Keratinocyte (primary cell): ENCODE results near the gene SEZ6. TPM values are rescaled to one million over a fixed set of nuclear protein-coding genes. Genes with fewer than 3 reads are reported as not detected.

Experiments used
- DNase-seq: peaks from one replicate; pipeline ENCODE4 v3.0.0-alpha.2; 2011; ENCODE audit warnings: low read depth, missing footprints, low spot score
- FAIRE-seq: peaks from 2 replicates; lab custom pipeline; 2011; peaks lifted over from hg19 to GRCh38; lab: Jason Lieb, UNC
- H2AFZ ChIP-seq: 2 replicates; pipeline ENCODE4 v1.6.0; 2012; ENCODE audit warnings: low read length, control low read depth, inconsistent platforms; ENCODE audit not compliant: control insufficient read depth
- H3K27ac ChIP-seq: 2 replicates; pipeline ENCODE4 v1.5.1; 2011; ENCODE audit warnings: low read length; ENCODE audit not compliant: control insufficient read depth, insufficient read depth
- H3K27me3 ChIP-seq: 3 replicates; pipeline ENCODE4 v1.6.0; 2011; ENCODE audit warnings: low read length; ENCODE audit not compliant: control insufficient read depth, insufficient read depth; ENCODE audit errors: extremely low read depth
- H3K36me3 ChIP-seq, 2 experiments: 2 replicates in 1 of 2; 3 replicates in 1 of 2; pipeline ENCODE4 v1.5.1; 2011; ENCODE audit warnings: low read length in 2 of 2, mild to moderate bottlenecking in 1 of 2; ENCODE audit not compliant: control insufficient read depth in 2 of 2, insufficient read depth in 2 of 2; ENCODE audit errors: extremely low read depth in 1 of 2
- H3K4me1 ChIP-seq: 3 replicates; pipeline ENCODE4 v1.5.1; 2011; ENCODE audit warnings: low read length; ENCODE audit not compliant: control insufficient read depth, insufficient read depth; ENCODE audit errors: extremely low read depth
- H3K4me2 ChIP-seq: 3 replicates; pipeline ENCODE4 v1.6.0; 2011; ENCODE audit warnings: low read depth, low read length; ENCODE audit not compliant: control insufficient read depth, insufficient read depth; ENCODE audit errors: extremely low read depth
- H3K4me3 ChIP-seq, 3 experiments: fragments of 200-600 bp in 1 of 3; sonication (generic) in 1 of 3; 2 replicates in 2 of 3; 3 replicates in 1 of 3; pipeline ENCODE4 v1.5.1; 2011 to 2016; ENCODE audit warnings: low read length in 3 of 3, mild to moderate bottlenecking in 3 of 3, control low read depth in 2 of 3, inconsistent platforms in 1 of 3, low read depth in 1 of 3, mixed read lengths in 1 of 3, mixed run types in 1 of 3, moderate library complexity in 1 of 3; ENCODE audit not compliant: control insufficient read depth in 2 of 3, insufficient read depth in 2 of 3; ENCODE audit errors: extremely low read depth in 1 of 3
- H3K79me2 ChIP-seq: 2 replicates; pipeline ENCODE4 v1.6.0; 2012; ENCODE audit warnings: low read length; ENCODE audit not compliant: control insufficient read depth, insufficient read depth
- H3K9ac ChIP-seq: 3 replicates; pipeline ENCODE4 v1.6.0; 2011; ENCODE audit warnings: low read length; ENCODE audit not compliant: control insufficient read depth, insufficient read depth; ENCODE audit errors: extremely low read depth
- H3K9me1 ChIP-seq: 3 replicates; pipeline ENCODE4 v1.6.0; 2011; ENCODE audit warnings: low read length; ENCODE audit not compliant: control insufficient read depth, insufficient read depth; ENCODE audit errors: extremely low read depth
- H3K9me3 ChIP-seq: 2 replicates; pipeline ENCODE4 v1.5.1; 2012; ENCODE audit warnings: low read depth, low read length; ENCODE audit not compliant: control insufficient read depth
- H4K20me1 ChIP-seq: 3 replicates; pipeline ENCODE4 v1.6.0; 2011; ENCODE audit warnings: low read length; ENCODE audit not compliant: control insufficient read depth, insufficient read depth; ENCODE audit errors: extremely low read depth
- EZH2 ChIP-seq: IDR thresholded peaks from one replicate; pipeline ENCODE4 v1.6.1; 2012; ENCODE audit warnings: inconsistent platforms, mild to moderate bottlenecking, low read length, moderate library complexity
- dilution Hi-C: fragments of 300-500 bp; cut with MboI; formaldehyde crosslinking; loops from one replicate; pipeline ENCODE4 v1.7.0; 2020; ENCODE audit warnings: low sequenced_read_pairs; ENCODE audit not compliant: extremely low pct_ligation_motif_present
- polyA plus RNA-seq, 5 experiments: library from polyadenylated mRNA; depleted of rRNA in 3 of 5; stranded (reverse) in 3 of 5; stranded (forward) in 1 of 5; unstranded in 1 of 5; fragments of >200 nt; gene quantifications; 1 replicate in 1 of 5; 2 replicates in 3 of 5; 3 replicates in 1 of 5; pipeline versions ENCODE4 v1.2.1 to v1.2.3, GENCODE V29; 2011 to 2012; ENCODE audit warnings: missing spikeins in 2 of 5, low read depth in 1 of 5, low replicate concordance in 1 of 5
- TF ChIP-seq, protein P1 (sequence below), 3 experiments: IDR thresholded peaks in 1 of 3; conservative IDR thresholded peaks in 1 of 3; optimal IDR thresholded peaks in 1 of 3; 2 replicates in 2 of 3; 3 replicates in 1 of 3; pipeline versions ENCODE3 to v1.5.1; 2011; ENCODE audit warnings: low read length in 3 of 3, mild to moderate bottlenecking in 3 of 3, moderate library complexity in 2 of 3, control low read depth in 1 of 3, inconsistent platforms in 1 of 3; ENCODE audit not compliant: insufficient read depth in 2 of 3; ENCODE audit errors: extremely low read depth in 1 of 3

Gene SEZ6
- polyA plus RNA-seq, 1 donor (not counting 4 experiments of a cell fraction or from before 2014, with no cell fraction given) = not detected

DNA sequence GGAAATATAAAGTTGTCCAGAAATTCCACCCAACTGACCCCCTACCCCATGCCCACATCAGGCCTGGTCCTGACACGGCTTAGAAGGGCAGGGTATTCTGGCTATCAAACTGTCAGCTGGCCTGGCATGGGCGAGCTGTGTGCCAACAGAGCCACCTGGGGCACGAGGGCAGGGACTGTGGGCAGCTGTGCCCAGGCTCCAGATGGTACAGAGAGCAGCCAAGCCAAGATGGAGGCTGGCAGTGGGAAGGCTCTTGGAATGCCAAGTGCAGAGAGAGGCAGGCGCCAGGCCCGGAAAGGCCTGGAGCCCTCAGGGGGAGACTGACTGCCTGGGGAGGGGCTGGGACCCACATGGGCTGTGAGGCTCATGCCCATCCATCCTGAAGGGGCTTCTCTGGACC, 30.2 kb downstream of the SEZ6 start:
- Histone ChIP-seq H3K4me2 (no peak overlapping the region), H3K79me2 (no peaks in the 10 kb centered on the region), H3K9me1 (no peaks in the 10 kb centered on the region), H3K9ac (no peak overlapping the region), H4K20me1 (peaks cover 2% of the 10 kb centered on the region), H3K36me3 (no peaks in the 10 kb centered on the region), H3K9me3 (no peaks in the 10 kb centered on the region), H2AFZ (no peak overlapping the region), H3K4me1 (no peaks in the 10 kb centered on the region), H3K4me3 (no peak overlapping the region), H3K27me3 (peaks cover 51% of the 10 kb centered on the region), H3K27ac (no peak overlapping the region)
- FAIRE-seq = no peak
- TF ChIP-seq, protein P1, sequence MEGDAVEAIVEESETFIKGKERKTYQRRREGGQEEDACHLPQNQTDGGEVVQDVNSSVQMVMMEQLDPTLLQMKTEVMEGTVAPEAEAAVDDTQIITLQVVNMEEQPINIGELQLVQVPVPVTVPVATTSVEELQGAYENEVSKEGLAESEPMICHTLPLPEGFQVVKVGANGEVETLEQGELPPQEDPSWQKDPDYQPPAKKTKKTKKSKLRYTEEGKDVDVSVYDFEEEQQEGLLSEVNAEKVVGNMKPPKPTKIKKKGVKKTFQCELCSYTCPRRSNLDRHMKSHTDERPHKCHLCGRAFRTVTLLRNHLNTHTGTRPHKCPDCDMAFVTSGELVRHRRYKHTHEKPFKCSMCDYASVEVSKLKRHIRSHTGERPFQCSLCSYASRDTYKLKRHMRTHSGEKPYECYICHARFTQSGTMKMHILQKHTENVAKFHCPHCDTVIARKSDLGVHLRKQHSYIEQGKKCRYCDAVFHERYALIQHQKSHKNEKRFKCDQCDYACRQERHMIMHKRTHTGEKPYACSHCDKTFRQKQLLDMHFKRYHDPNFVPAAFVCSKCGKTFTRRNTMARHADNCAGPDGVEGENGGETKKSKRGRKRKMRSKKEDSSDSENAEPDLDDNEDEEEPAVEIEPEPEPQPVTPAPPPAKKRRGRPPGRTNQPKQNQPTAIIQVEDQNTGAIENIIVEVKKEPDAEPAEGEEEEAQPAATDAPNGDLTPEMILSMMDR (optimal IDR thresholded peaks at IDR 0.05 in 1 of 3, IDR thresholded peaks at IDR 0.05 in 1 of 3, conservative IDR thresholded peaks at IDR 0.05 in 1 of 3; ENCODE audit: extremely low read depth in 1 of 3, insufficient read depth in 2 of 3, low read length in 3 of 3) = no peak
- TF ChIP-seq EZH2 = no peak
- dilution Hi-C loops = no loop called here
- no peak for DNase-seq

DNA sequence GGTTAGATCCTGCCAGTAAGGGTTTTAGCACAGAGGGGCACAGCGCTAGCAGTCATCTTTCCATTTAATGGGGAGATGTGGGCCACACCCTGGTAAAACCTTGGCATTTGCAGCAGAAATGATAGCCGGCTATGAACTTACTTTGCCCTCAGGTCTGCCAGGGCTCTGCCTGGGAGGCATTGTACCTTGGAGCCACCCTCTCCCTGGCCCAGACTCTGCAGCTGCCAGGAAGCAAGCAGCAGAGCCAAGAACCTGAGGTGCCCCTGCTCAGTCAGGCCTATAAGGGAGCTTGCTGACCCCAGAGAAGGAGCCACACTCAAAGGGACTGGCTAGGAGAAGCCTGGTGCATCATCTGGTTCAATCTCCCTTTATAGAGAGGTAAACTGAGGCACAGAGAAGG, 30.8 kb downstream of the SEZ6 start:
- no peak overlapping the region for H3K27ac ChIP-seq

More for the DNA sequence above, 30.8 kb downstream of the SEZ6 start:
- dilution Hi-C loops = no loop called here
- no peaks in the 10 kb centered on the region for H3K4me1 ChIP-seq
- no peak overlapping the region for H2AFZ ChIP-seq
- H3K4me3 ChIP-seq = no peak overlapping the region
- no peaks in the 10 kb centered on the region for H3K9me1 ChIP-seq
- no peak for DNase-seq
- peaks cover 51% of the 10 kb centered on the region for H3K27me3 ChIP-seq
- no peaks in the 10 kb centered on the region for H3K9me3 ChIP-seq
- FAIRE-seq = no peak
- H3K79me2 ChIP-seq = no peaks in the 10 kb centered on the region
- H3K4me2 ChIP-seq = no peak overlapping the region
- TF ChIP-seq EZH2 = no peak
- TF ChIP-seq, protein P1 (optimal IDR thresholded peaks at IDR 0.05 in 1 of 3, IDR thresholded peaks at IDR 0.05 in 1 of 3, conservative IDR thresholded peaks at IDR 0.05 in 1 of 3; ENCODE audit: extremely low read depth in 1 of 3, insufficient read depth in 2 of 3, low read length in 3 of 3) = no peak
- peaks cover 2% of the 10 kb centered on the region for H4K20me1 ChIP-seq
- no peaks in the 10 kb centered on the region for H3K36me3 ChIP-seq
- no peak overlapping the region for H3K9ac ChIP-seq
